CD8-positive, alpha-beta memory T cell (primary cell): ENCODE measurements around the gene MOV10L1. TPM values are rescaled to one million over a fixed set of nuclear protein-coding genes. Genes with fewer than 3 reads are reported as not detected.
A peak's percentile ranks its signal among the peaks of the same experiment; 100 is the strongest.

Source experiments
- CTCF ChIA-PET: fragments of 350-600 bp; sonication (Branson Sonifier 250); formaldehyde crosslinking; loops from one replicate; lab custom pipeline; 2021; ENCODE audit warnings: antibody characterized with exemption; lab: Charles Lee
- POLR2A ChIA-PET: fragments of 350-600 bp; sonication (Branson Sonifier 250); formaldehyde crosslinking; loops from one replicate; lab custom pipeline; 2021; ENCODE audit warnings: antibody characterized with exemption; lab: Charles Lee
- DNase-seq, 5 donors: peaks; one replicate each; pipeline versions ENCODE4 v3.0.0 to v3.0.0-alpha.2; 2020 to 2022; ENCODE audit warnings: mixed read lengths in 1 of 5
- H3K27ac ChIP-seq: one replicate; pipeline ENCODE4 v1.7.0; 2013; ENCODE audit warnings: low read depth, mild to moderate bottlenecking, low read length, moderate library complexity
- H3K27me3 ChIP-seq: 2 replicates; pipeline ENCODE4 v1.7.0; 2013; ENCODE audit warnings: low read length, mild to moderate bottlenecking; ENCODE audit not compliant: insufficient read depth, poor library complexity, severe bottlenecking
- H3K36me3 ChIP-seq: 2 replicates; pipeline ENCODE4 v1.7.0; 2013; ENCODE audit warnings: mild to moderate bottlenecking, low read length, moderate library complexity; ENCODE audit not compliant: insufficient read depth
- H3K4me1 ChIP-seq: 2 replicates; pipeline ENCODE4 v1.7.0; 2013; ENCODE audit warnings: mild to moderate bottlenecking, low read length, moderate library complexity; ENCODE audit not compliant: insufficient read depth
- H3K4me3 ChIP-seq: 2 replicates; pipeline ENCODE4 v1.7.0; 2013; ENCODE audit warnings: mild to moderate bottlenecking, low read length
- H3K9me3 ChIP-seq: 2 replicates; pipeline ENCODE4 v1.7.0; 2013; ENCODE audit warnings: mild to moderate bottlenecking, low read length
- H3K27ac Mint-ChIP-seq, 8 donors: one replicate each; pipeline ENCODE4 v1.8.0; 2020 to 2021; ENCODE audit warnings: mixed read lengths in 8 of 8, mild to moderate bottlenecking in 6 of 8, inconsistent platforms in 3 of 8, moderate library complexity in 3 of 8
- H3K27me3 Mint-ChIP-seq, 2 donors: one replicate each; pipeline ENCODE4 v1.8.0; 2020 to 2021; ENCODE audit warnings: mixed read lengths in 2 of 2, mild to moderate bottlenecking in 1 of 2, moderate library complexity in 1 of 2
- H3K36me3 Mint-ChIP-seq, 3 donors: one replicate each; pipeline ENCODE4 v1.8.0; 2020 to 2021; ENCODE audit warnings: mixed read lengths in 3 of 3, inconsistent platforms in 1 of 3, mild to moderate bottlenecking in 1 of 3
- H3K4me1 Mint-ChIP-seq, 3 donors: one replicate each; pipeline ENCODE4 v1.8.0; 2020 to 2021; ENCODE audit warnings: mixed read lengths in 3 of 3, inconsistent platforms in 1 of 3, mild to moderate bottlenecking in 1 of 3
- H3K4me3 Mint-ChIP-seq, 7 donors: one replicate each; pipeline ENCODE4 v1.8.0; 2020 to 2021; ENCODE audit warnings: mixed read lengths in 7 of 7, mild to moderate bottlenecking in 6 of 7, moderate library complexity in 4 of 7, inconsistent platforms in 2 of 7
- H3K9me3 Mint-ChIP-seq, 5 donors: one replicate each; pipeline ENCODE4 v1.8.0; 2020 to 2022; ENCODE audit warnings: mixed read lengths in 5 of 5, mild to moderate bottlenecking in 3 of 5, moderate library complexity in 2 of 5, inconsistent platforms in 1 of 5
- polyA plus RNA-seq: library from polyadenylated mRNA; unstranded; fragments of 300-500 nt; fragmentation: Illumina TruSeq; gene quantifications from one replicate; pipeline ENCODE4 v1.2.3, GENCODE V29; 2021
- total RNA-seq, 2 experiments: library from RNA; stranded (reverse); gene quantifications; one replicate each; pipeline ENCODE4 v1.2.3, GENCODE V29; 2021

MOV10L1 gene
- total and polyA plus RNA-seq, 3 experiments from 2014 or later: not detected

DNA sequence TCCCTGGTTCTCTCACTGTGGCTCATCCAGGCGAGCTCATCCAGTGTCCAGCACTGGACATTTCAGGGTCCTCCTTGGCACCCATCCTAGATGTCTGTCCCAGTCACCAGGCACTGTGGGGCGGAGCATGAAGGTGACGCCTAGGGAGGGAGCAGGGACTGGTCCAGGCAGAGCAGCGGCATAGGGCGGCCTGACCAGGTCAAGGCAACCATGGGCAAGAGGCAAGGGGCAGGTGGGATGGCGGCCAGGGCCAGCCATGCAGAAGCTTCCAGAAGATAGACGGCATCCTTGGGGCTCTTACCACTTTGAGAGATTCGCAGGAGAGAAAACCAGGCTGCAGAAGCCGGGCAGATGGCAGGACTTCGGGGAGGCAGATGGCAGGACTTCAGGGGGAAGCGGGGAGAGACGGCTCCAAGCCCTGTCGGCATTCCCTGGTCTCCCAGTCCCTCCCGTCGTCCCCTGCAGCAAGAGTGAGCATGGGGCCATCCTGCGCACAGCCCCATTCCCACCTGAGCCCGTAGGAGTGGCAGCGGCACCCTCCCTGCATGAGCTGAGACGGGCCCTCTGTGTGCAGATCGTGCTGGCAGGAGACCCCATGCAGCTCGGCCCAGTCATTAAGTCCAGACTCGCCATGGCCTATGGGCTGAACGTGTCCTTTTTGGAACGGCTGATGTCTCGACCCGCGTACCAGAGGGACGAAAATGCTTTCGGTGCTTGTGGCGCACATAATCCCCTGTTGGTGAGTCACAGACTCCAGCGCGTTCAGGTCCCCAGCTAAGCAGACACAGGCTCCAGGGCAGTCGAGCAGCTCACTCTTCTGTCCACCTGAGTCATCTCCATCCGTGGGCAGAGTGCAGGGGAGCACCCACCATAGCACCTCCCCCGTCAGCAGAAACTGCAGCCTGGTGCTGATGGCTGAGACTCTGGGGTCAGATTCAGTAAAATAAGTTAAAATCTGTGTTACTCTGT lies 60.6 kb downstream of the MOV10L1 start:
- Mint-ChIP-seq H3K4me3 (no peak overlapping the region), H3K9me3 (no peaks in the 10 kb centered on the region), H3K27ac (peak overlapping the region in 1 of 8 donors; percentile 39), H3K4me1 (peaks cover 0 to 8% (median 2%) of the 10 kb centered on the region in 3 donors), H3K27me3 (peaks cover 0 to 1% of the 10 kb centered on the region in 2 donors), H3K36me3 (no peaks in the 10 kb centered on the region)
- no peak overlapping the region for H3K4me3 ChIP-seq
- H3K27ac ChIP-seq: no peak overlapping the region
- no peaks in the 10 kb centered on the region for H3K36me3 ChIP-seq
- POLR2A ChIA-PET: interaction anchor here (1.8 kb wide), 1 partner anchor 41 kb away, joined by 5 read pairs; no protein-coding TSS in a partner anchor
- H3K9me3 ChIP-seq: no peaks in the 10 kb centered on the region
- no peak for DNase-seq
- CTCF ChIA-PET: interaction anchor here (0.7 to 5.0 kb wide), 11 partner anchors 14 to 178 kb away, joined by 3 to 35 read pairs (median 4); no protein-coding TSS in a partner anchor
- no peaks in the 10 kb centered on the region for H3K4me1 ChIP-seq
- no peaks in the 10 kb centered on the region for H3K27me3 ChIP-seq

DNA sequence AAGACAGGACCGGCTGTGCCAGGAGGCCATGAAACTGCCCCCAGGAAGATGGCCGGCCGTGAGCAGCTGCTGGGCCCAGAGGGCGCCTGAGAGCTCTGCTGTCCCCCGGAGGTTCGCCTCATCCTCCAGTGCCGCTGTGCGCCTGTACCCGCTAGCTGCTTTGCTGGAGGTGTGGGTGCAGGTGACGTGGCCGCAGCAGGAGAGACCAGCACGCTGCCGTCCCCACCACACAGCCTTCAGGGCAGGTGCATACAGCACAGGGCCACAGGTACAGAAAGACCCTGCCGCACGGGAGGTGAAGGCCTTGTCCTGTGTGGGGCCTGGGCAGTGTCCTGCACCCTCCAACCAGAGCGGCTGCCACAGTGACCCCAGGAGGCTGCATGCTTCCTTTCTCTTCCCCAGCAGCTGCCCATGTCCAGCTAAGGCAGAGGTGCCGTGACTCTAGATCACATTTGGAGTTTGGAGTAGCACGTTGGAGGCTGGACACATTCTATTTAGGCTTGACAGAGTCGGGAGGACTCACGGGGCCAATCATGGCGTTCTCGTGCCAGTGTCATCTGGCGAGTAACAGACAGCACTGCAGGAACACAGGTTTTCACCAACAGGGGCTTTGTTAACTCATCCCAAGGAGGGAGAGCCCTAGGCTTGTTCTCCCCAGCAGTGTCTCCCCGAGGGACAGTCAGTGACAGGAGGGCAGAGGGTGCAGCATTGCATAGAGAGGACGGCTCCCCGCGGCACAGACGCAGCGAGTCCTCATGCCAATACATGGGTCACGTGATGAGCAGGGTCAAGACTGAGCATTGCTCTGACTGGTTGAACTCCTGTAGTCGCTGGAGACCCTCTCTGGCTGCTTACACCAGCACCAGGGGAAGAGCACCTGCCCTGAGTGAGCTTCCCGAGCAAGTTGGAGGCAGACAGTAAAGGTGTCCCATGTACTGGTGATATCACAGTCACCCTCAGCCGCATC lies 62.0 kb downstream of the MOV10L1 start:
- no peaks in the 10 kb centered on the region for H3K27me3 ChIP-seq
- no peak overlapping the region for H3K27ac ChIP-seq
- H3K36me3 ChIP-seq: no peaks in the 10 kb centered on the region
- peaks cover 0 to 5% (median 2%) of the 10 kb centered on the region in 3 donors for H3K4me1 Mint-ChIP-seq
- no peak overlapping the region for H3K27ac Mint-ChIP-seq
- no peak for DNase-seq
- POLR2A ChIA-PET: interaction anchor here (0.7 kb wide), 1 partner anchor 29 kb away, joined by 3 read pairs; no protein-coding TSS in a partner anchor
- H3K9me3 ChIP-seq: no peaks in the 10 kb centered on the region
- H3K36me3 Mint-ChIP-seq: no peaks in the 10 kb centered on the region
- CTCF ChIA-PET: interaction anchor here (5.0 kb wide), 1 partner anchor 56 kb away, joined by 35 read pairs; no protein-coding TSS in a partner anchor
- no peaks in the 10 kb centered on the region for H3K27me3 Mint-ChIP-seq
- no peak overlapping the region for H3K4me3 Mint-ChIP-seq
- H3K9me3 Mint-ChIP-seq: no peaks in the 10 kb centered on the region
- H3K4me3 ChIP-seq: no peak overlapping the region
- H3K4me1 ChIP-seq: no peaks in the 10 kb centered on the region

DNA sequence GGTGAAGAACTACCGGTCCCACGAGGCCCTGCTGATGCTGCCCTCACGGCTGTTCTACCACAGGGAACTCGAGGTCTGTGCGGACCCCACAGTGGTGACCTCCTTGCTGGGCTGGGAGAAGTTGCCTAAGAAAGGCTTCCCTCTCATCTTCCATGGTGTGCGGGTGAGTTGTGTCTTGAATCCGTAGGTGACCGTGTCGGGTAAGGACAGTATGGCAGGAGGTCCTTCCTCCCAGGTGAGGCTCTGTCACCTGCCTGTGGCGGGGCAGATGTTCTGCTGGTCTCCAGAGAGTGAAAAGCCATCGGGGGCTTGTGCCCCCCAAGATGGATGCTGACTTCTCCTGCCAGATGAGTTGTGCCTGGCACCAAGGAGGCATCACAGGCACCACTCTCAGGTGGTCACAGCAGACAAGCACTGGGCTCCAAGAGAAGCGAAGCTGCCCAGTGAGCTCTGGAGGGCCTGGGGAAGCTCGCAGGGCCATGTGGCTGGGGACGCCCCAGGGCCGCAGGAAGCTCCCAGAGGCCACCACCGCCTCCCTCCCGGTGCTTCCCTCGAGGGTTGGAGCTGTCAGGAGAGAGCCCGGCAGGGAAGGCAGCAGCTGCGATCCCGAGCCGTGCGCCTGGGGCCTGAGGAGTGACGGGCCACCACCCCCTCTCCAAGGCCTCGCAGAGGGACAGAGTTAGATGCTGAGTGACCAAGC lies 63.4 kb downstream of the MOV10L1 start:
- ChIA-PET CTCF (no interaction called here), POLR2A (no interaction called here)
- Mint-ChIP-seq H3K36me3 (no peaks in the 10 kb centered on the region), H3K4me3 (no peak overlapping the region), H3K27ac (no peak overlapping the region), H3K27me3 (no peaks in the 10 kb centered on the region), H3K9me3 (no peaks in the 10 kb centered on the region), H3K4me1 (peaks cover 0 to 4% (median 2%) of the 10 kb centered on the region in 3 donors)
- no peak overlapping the region for H3K27ac ChIP-seq
- H3K36me3 ChIP-seq: no peaks in the 10 kb centered on the region
- H3K9me3 ChIP-seq: no peaks in the 10 kb centered on the region
- H3K27me3 ChIP-seq: no peaks in the 10 kb centered on the region
- no peak for DNase-seq
- H3K4me3 ChIP-seq: no peak overlapping the region
- no peaks in the 10 kb centered on the region for H3K4me1 ChIP-seq

DNA sequence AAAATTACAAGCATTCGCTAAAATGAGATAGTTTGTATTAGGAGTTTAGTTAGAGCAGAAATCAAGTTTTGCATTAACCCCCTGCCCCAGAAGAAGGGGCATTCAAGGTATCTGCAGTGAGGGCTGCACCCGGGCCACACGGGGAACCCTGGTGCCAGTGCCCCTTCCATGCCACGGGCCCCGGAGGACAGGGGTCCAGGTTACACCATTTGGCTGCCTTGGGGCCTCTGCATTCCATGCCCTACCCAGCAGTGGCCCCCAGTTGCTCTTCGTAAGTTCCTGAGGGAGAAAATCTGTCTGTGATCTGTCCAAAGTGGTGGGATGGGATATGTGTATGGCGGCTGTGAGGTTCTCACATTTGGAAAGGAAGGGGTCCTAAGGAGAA lies 63.9 kb downstream of the MOV10L1 start:
- Histone ChIP-seq H3K36me3 (no peaks in the 10 kb centered on the region), H3K9me3 (no peaks in the 10 kb centered on the region), H3K27me3 (no peaks in the 10 kb centered on the region), H3K4me3 (no peak overlapping the region), H3K4me1 (no peaks in the 10 kb centered on the region), H3K27ac (no peak overlapping the region)
- POLR2A ChIA-PET: no interaction called here
- H3K27me3 Mint-ChIP-seq: peaks cover 0 to 4% of the 10 kb centered on the region in 2 donors
- no peaks in the 10 kb centered on the region for H3K36me3 Mint-ChIP-seq
- peaks cover 0 to 4% (median 2%) of the 10 kb centered on the region in 3 donors for H3K4me1 Mint-ChIP-seq
- H3K4me3 Mint-ChIP-seq: no peak overlapping the region
- no peaks in the 10 kb centered on the region for H3K9me3 Mint-ChIP-seq
- H3K27ac Mint-ChIP-seq: no peak overlapping the region
- no peak for DNase-seq
- CTCF ChIA-PET: interaction anchor here (0.6 kb wide), 1 partner anchor 37 kb away, joined by 3 read pairs; no protein-coding TSS in a partner anchor

DNA sequence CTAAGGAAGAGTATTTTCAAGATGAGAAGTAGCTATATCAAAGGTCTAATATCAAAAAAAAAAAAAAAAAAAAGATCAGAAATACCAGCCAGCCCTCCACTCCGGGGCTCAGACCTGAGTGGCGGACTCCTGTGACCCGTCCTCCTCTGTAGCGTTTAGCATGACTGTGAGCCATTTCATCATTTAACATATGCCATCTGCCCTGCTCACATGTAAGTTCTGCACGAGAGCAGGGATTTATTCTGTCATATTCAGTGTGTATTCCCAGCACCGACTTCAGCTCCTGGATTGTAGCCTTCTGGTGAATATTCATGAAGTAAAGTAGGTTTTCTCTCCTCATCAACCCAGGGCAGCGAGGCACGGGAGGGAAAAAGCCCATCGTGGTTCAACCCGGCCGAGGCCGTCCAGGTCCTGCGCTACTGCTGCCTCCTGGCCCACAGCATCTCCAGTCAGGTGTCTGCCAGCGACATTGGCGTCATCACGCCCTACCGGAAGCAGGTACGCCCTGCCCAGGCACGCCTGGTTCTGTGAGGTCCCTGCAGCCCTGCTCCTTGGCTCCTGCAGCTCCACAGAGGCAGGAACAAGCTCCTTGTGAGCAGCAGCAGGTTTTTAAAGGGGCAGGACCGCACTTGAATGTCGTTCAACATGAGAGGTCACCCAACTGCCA lies 68.0 kb downstream of the MOV10L1 start:
- Histone ChIP-seq H3K4me3 (no peak overlapping the region), H3K36me3 (no peaks in the 10 kb centered on the region), H3K27me3 (no peaks in the 10 kb centered on the region), H3K27ac (no peak overlapping the region), H3K4me1 (no peaks in the 10 kb centered on the region), H3K9me3 (no peaks in the 10 kb centered on the region)
- DNase-seq: no peak
- no peak overlapping the region for H3K27ac Mint-ChIP-seq
- H3K4me3 Mint-ChIP-seq: no peak overlapping the region
- CTCF ChIA-PET: interaction anchor here (0.5 to 1.5 kb wide), 2 partner anchors 34 to 164 kb away, joined by 3 read pairs; no protein-coding TSS in a partner anchor
- H3K36me3 Mint-ChIP-seq: no peaks in the 10 kb centered on the region
- peaks cover 7 to 23% of the 10 kb centered on the region in 2 donors for H3K27me3 Mint-ChIP-seq
- H3K4me1 Mint-ChIP-seq: no peaks in the 10 kb centered on the region
- no peaks in the 10 kb centered on the region for H3K9me3 Mint-ChIP-seq
- POLR2A ChIA-PET: no interaction called here

DNA sequence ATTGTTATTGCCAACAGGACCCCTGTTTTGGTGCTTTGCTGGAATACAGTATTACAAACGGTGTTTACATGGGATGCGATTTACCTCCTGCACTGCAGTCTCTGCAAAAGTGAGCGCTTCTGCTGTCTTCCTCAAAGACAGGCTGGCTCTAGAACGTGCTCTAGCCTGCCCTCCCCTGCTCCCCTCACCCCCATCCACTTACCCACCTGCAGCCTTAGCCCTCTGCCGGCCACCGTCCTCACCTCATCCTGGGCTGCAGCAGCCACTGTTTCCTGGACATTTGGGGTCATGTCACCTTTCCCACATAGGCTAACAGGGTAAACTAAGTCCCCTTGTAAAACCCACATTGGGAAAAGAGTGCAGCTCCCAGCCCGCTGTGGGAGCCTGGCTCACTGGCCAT lies 71.1 kb downstream of the MOV10L1 start:
- Histone ChIP-seq H3K4me1 (no peaks in the 10 kb centered on the region), H3K27ac (no peak overlapping the region), H3K4me3 (no peak overlapping the region), H3K27me3 (no peaks in the 10 kb centered on the region), H3K36me3 (no peaks in the 10 kb centered on the region), H3K9me3 (no peaks in the 10 kb centered on the region)
- H3K27me3 Mint-ChIP-seq: peaks cover 7 to 37% of the 10 kb centered on the region in 2 donors
- H3K27ac Mint-ChIP-seq: no peak overlapping the region
- no peaks in the 10 kb centered on the region for H3K36me3 Mint-ChIP-seq
- ChIA-PET CTCF (no interaction called here), POLR2A (no interaction called here)
- no peak overlapping the region for H3K4me3 Mint-ChIP-seq
- no peaks in the 10 kb centered on the region for H3K9me3 Mint-ChIP-seq
- no peaks in the 10 kb centered on the region for H3K4me1 Mint-ChIP-seq
- no peak for DNase-seq
